ENCODE measurements around the gene PAMR1. TPM values are rescaled to one million over a fixed set of nuclear protein-coding genes. Genes with fewer than 3 reads are reported as not detected.

Gene PAMR1
- total and polyA plus RNA-seq, 2 donors (not counting 1 experiment from before 2014, with no cell fraction given), result 120 to 159 TPM

DNA sequence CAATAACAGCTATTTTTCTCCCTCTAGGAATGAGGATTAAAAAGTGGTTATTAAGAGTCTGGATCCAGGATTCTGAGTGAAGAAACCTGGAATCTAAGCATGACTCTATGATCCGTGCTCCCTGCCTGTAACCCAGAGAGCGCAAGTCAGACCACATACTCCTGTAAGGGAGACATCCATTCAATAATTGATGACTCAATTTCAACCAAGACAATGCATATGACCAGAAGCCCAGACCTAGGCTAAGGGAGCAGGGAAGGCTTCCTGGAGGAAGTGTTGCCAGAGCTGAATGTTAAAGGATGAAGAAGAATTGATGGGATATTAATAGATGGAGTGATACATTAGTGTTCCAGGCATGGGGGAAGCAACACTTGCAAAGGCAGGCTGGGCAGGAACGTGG lies 13.8 kb upstream of the PAMR1 start:
- DNase-seq (ENCODE audit: low read depth in 2 of 2), result peak in 1 of 2 donors; percentile 47
- Histone ChIP-seq H3K36me3 (ENCODE audit: control insufficient read depth, insufficient read depth, low read length) (no peaks in the 10 kb centered on the region), H3K4me1 (ENCODE audit: control insufficient read depth, extremely low read depth, insufficient read depth, low read length) (peaks cover 30% of the 10 kb centered on the region), H2AFZ (ENCODE audit: low read length) (no peak overlapping the region), H4K20me1 (ENCODE audit: control insufficient read depth, extremely low read depth, insufficient read depth, low read length) (no peaks in the 10 kb centered on the region), H3K79me2 (ENCODE audit: control insufficient read depth, insufficient read depth, low read length) (no peaks in the 10 kb centered on the region), H3K27ac (ENCODE audit: insufficient read depth, low read length) (peak overlapping the region; percentile 65), H3K9ac (ENCODE audit: insufficient read depth, low read length) (no peak overlapping the region), H3K27me3 (ENCODE audit: control insufficient read depth, insufficient read depth, low read length) (no peaks in the 10 kb centered on the region), H3K9me3 (ENCODE audit: control insufficient read depth, insufficient read depth, low read depth, low read length) (no peaks in the 10 kb centered on the region), H3K4me3 (replicated peaks in 1 of 4; ENCODE audit: control extremely low read depth in 1 of 4, insufficient read depth in 1 of 4, low read depth in 3 of 4, low read length in 4 of 4) (no peak overlapping the region), H3K4me2 (ENCODE audit: extremely low read depth, insufficient read depth, low read length) (peak overlapping the region; percentile 7)
- TF ChIP-seq, protein P1, sequence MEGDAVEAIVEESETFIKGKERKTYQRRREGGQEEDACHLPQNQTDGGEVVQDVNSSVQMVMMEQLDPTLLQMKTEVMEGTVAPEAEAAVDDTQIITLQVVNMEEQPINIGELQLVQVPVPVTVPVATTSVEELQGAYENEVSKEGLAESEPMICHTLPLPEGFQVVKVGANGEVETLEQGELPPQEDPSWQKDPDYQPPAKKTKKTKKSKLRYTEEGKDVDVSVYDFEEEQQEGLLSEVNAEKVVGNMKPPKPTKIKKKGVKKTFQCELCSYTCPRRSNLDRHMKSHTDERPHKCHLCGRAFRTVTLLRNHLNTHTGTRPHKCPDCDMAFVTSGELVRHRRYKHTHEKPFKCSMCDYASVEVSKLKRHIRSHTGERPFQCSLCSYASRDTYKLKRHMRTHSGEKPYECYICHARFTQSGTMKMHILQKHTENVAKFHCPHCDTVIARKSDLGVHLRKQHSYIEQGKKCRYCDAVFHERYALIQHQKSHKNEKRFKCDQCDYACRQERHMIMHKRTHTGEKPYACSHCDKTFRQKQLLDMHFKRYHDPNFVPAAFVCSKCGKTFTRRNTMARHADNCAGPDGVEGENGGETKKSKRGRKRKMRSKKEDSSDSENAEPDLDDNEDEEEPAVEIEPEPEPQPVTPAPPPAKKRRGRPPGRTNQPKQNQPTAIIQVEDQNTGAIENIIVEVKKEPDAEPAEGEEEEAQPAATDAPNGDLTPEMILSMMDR (conservative IDR thresholded peaks at IDR 0.05 in 1 of 2, IDR thresholded peaks at IDR 0.05 in 1 of 2; ENCODE audit: low read depth in 1 of 2, low read length in 2 of 2), result no peak
- no peak for TF ChIP-seq EZH2 (IDR thresholded peaks at IDR 0.05; ENCODE audit: low read length, missing control alignments)

DNA sequence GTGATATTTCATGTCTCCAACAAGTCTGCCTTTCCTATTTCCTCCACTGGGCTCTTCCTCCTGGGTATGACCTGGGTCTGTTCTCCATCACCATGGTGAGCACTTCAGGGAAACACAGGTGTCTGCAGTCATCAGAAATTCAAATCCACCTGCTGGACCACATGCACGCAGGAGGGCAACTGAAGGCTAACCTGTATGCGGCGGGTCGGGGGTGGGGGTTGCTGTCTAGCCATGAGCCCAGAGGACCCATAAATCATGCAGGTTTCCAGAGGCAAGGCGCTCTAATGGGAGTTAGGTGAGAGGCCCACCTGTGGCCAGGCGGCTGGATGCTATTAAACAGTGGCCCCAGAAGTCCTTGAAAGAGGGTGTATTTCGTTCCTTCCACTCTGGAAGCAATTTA lies 11.1 kb upstream of the PAMR1 start:
- TF ChIP-seq, protein P1 (conservative IDR thresholded peaks at IDR 0.05 in 1 of 2, IDR thresholded peaks at IDR 0.05 in 1 of 2; ENCODE audit: low read depth in 1 of 2, low read length in 2 of 2), result no peak
- TF ChIP-seq EZH2 (IDR thresholded peaks at IDR 0.05; ENCODE audit: low read length, missing control alignments), result no peak
- Histone ChIP-seq H3K9ac (ENCODE audit: insufficient read depth, low read length) (no peak overlapping the region), H3K79me2 (ENCODE audit: control insufficient read depth, insufficient read depth, low read length) (no peaks in the 10 kb centered on the region), H3K4me2 (ENCODE audit: extremely low read depth, insufficient read depth, low read length) (no peak overlapping the region), H3K9me3 (ENCODE audit: control insufficient read depth, insufficient read depth, low read depth, low read length) (no peaks in the 10 kb centered on the region), H2AFZ (ENCODE audit: low read length) (no peak overlapping the region), H3K27me3 (ENCODE audit: control insufficient read depth, insufficient read depth, low read length) (no peaks in the 10 kb centered on the region), H3K4me1 (ENCODE audit: control insufficient read depth, extremely low read depth, insufficient read depth, low read length) (peaks cover 20% of the 10 kb centered on the region), H3K36me3 (ENCODE audit: control insufficient read depth, insufficient read depth, low read length) (no peaks in the 10 kb centered on the region), H4K20me1 (ENCODE audit: control insufficient read depth, extremely low read depth, insufficient read depth, low read length) (no peaks in the 10 kb centered on the region), H3K4me3 (replicated peaks in 1 of 4; ENCODE audit: control extremely low read depth in 1 of 4, insufficient read depth in 1 of 4, low read depth in 3 of 4, low read length in 4 of 4) (no peak overlapping the region), H3K27ac (ENCODE audit: insufficient read depth, low read length) (no peak overlapping the region)
- no peak for DNase-seq (ENCODE audit: low read depth in 2 of 2)

DNA sequence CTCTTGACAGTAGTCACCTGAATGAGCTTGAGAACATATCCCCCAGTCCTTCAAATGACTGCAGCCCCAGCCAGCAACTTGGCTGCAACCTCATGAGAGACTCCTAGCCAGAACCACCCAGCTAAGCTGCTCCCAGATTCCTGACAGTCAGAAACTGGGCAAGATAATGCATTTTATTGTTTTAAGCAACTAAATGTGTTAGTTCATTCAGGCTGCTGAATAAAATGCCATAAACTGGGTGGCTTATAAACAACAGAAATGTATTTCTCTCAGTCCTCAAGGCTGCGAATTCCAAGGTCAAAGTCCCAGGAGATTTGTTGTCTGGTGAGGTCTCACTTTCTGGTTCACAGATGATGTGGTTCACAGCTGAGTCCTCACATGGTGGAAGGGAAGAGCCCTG lies 5.8 kb upstream of the PAMR1 start:
- Histone ChIP-seq H2AFZ (ENCODE audit: low read length) (no peak overlapping the region), H3K9me3 (ENCODE audit: control insufficient read depth, insufficient read depth, low read depth, low read length) (no peaks in the 10 kb centered on the region), H3K27me3 (ENCODE audit: control insufficient read depth, insufficient read depth, low read length) (no peaks in the 10 kb centered on the region), H3K9ac (ENCODE audit: insufficient read depth, low read length) (no peak overlapping the region), H3K36me3 (ENCODE audit: control insufficient read depth, insufficient read depth, low read length) (no peaks in the 10 kb centered on the region), H3K4me3 (replicated peaks in 1 of 4; ENCODE audit: control extremely low read depth in 1 of 4, insufficient read depth in 1 of 4, low read depth in 3 of 4, low read length in 4 of 4) (no peak overlapping the region), H4K20me1 (ENCODE audit: control insufficient read depth, extremely low read depth, insufficient read depth, low read length) (no peaks in the 10 kb centered on the region), H3K79me2 (ENCODE audit: control insufficient read depth, insufficient read depth, low read length) (no peaks in the 10 kb centered on the region), H3K4me1 (ENCODE audit: control insufficient read depth, extremely low read depth, insufficient read depth, low read length) (peaks cover 20% of the 10 kb centered on the region), H3K27ac (ENCODE audit: insufficient read depth, low read length) (no peak overlapping the region), H3K4me2 (ENCODE audit: extremely low read depth, insufficient read depth, low read length) (no peak overlapping the region)
- DNase-seq (ENCODE audit: low read depth in 2 of 2), result peak in 1 of 2 donors; percentile 65
- TF ChIP-seq, protein P1 (conservative IDR thresholded peaks at IDR 0.05 in 1 of 2, IDR thresholded peaks at IDR 0.05 in 1 of 2; ENCODE audit: low read depth in 1 of 2, low read length in 2 of 2), result no peak
- TF ChIP-seq EZH2 (IDR thresholded peaks at IDR 0.05; ENCODE audit: low read length, missing control alignments), result no peak

All from fibroblast of lung (primary cell).